Measurements from ENCODE around the gene NBEAL2.

DNA sequence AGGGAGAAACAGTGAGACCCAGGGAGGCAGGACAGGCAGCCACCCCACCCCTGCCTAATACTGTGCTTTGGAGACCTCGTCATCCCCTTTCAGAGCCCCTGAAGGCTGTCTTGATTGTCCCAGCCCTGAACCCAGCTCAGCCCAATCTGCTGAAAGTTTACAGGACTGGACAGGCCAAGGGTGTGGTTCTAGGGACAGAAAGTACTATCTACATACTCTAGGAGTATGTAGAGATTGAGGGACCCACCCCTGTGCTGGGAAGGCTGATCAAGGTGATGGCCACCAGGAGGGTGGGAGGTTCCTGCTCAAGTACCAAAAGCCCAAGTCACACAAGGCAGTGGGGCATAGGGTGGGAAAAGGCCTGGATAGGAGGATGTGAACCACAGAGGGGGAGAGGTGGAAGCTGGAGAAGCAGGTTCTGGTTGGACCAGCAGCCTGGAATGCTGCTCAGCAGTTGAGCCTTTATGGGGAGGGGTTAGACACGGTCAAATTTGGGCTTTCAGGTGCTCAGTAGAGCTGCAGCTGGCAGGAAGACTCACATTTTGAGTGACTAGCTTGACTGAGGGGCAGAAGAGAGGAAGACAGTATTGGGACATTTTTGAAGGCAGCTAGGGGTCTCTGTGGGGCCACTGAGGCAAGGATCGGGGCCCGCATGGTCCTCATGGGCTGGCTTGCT, 6.7 kb downstream of the NBEAL2 start:
- TF ChIP-seq EZH2 (IDR thresholded peaks at IDR 0.05) (no peak), POLR2AphosphoS5 (IDR thresholded peaks at IDR 0.05; ENCODE audit: borderline replicate concordance, low read depth, low read length) (no peak)
